GM18526 (cell line): Measurements from ENCODE around the gene GPATCH8.
A peak's percentile ranks its signal among the peaks of the same experiment; 100 is the strongest.

Source experiments
- POLR2A ChIP-seq: IDR thresholded peaks from 3 replicates; pipeline ENCODE4 v1.6.1; 2011; ENCODE audit not compliant: insufficient read length; ENCODE audit errors: extremely low read depth

The GPATCH8 gene

GRCh38 chr17:44354582-44355561 is 148.3 kb downstream of the GPATCH8 start:
- TF ChIP-seq POLR2A, result no peak

GRCh38 chr17:44353672-44354331 is 149.4 kb downstream of the GPATCH8 start:
- TF ChIP-seq POLR2A, result no peak

GRCh38 chr17:44352828-44353671 is 150.2 kb downstream of the GPATCH8 start:
- no peak for TF ChIP-seq POLR2A

- no peak for TF ChIP-seq POLR2A
These were observed 151.0 kb downstream of the GPATCH8 start for GRCh38 chr17:44351961-44352827.

- no peak for TF ChIP-seq POLR2A
These were observed 151.7 kb downstream of the GPATCH8 start for GRCh38 chr17:44351464-44351863.

GRCh38 chr17:44350733-44351226 is 152.4 kb downstream of the GPATCH8 start:
- TF ChIP-seq POLR2A, result no peak

GRCh38 chr17:44349553-44350070 is 153.6 kb downstream of the GPATCH8 start:
- no peak for TF ChIP-seq POLR2A

- no peak for TF ChIP-seq POLR2A
These were observed 154.2 kb downstream of the GPATCH8 start for GRCh38 chr17:44348988-44349364.

- peak; percentile 21 for TF ChIP-seq POLR2A
These were observed 154.8 kb downstream of the GPATCH8 start for GRCh38 chr17:44348234-44348987.
